ENCODE measurements around the gene SNHG17. TPM values are rescaled to one million over a fixed set of nuclear protein-coding genes. Genes with fewer than 3 reads are reported as not detected.

The SNHG17 gene
- total and polyA plus RNA-seq, 2 of the 4 experiments (the other 2 are of a cell fraction): 5.4 to 38.2 TPM

DNA sequence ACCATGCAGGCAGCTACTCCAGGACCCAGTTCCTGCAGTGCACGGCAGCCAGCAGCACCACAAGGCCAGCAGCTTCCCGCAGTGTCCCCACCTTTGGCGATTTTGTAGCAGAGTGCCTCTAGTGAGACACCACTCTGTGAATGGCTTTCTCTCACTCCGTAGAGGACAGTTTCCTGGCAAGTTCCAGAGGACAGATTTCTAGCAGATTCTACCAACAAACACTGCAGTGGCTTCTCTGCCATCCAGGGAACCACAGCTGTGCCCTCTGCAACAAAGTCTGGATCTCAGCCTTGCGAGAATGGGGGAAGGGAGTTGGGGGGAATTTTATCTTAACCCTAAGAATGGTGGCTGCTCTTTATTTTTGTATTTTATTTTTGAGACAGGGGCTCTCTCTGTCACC is 28.7 kb downstream of the SNHG17 start:
- H2AK5ac ChIP-seq (ENCODE audit: low read depth, low read length): no peak overlapping the region
- no peak overlapping the region for H4K8ac ChIP-seq (ENCODE audit: low read depth in 2 of 2, low read length in 2 of 2)
- no peak overlapping the region for H3K23ac ChIP-seq (ENCODE audit: low read depth, low read length)
- no peak for TF ChIP-seq CHD1 (IDR thresholded peaks at IDR 0.05; ENCODE audit: low read depth, low read length)
- TF ChIP-seq CEBPB (IDR thresholded peaks at IDR 0.05; ENCODE audit: low read depth, low read length): no peak
- no peak for TF ChIP-seq NFE2L2 (IDR thresholded peaks at IDR 0.05; ENCODE audit: low read depth, low read length)
- no peak for TF ChIP-seq MXI1 (IDR thresholded peaks at IDR 0.05; ENCODE audit: borderline replicate concordance, low read depth, low read length)
- TF ChIP-seq RCOR1 (IDR thresholded peaks at IDR 0.05; ENCODE audit: insufficient replicate concordance, low read length): no peak
- TF ChIP-seq RAD21 (IDR thresholded peaks at IDR 0.05; ENCODE audit: low read length): no peak
- TF ChIP-seq, protein P1, sequence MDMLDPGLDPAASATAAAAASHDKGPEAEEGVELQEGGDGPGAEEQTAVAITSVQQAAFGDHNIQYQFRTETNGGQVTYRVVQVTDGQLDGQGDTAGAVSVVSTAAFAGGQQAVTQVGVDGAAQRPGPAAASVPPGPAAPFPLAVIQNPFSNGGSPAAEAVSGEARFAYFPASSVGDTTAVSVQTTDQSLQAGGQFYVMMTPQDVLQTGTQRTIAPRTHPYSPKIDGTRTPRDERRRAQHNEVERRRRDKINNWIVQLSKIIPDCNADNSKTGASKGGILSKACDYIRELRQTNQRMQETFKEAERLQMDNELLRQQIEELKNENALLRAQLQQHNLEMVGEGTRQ (IDR thresholded peaks at IDR 0.05; ENCODE audit: low read depth, low read length): no peak
- TF ChIP-seq RFX5 (IDR thresholded peaks at IDR 0.05; ENCODE audit: low read depth, low read length): no peak
- TF ChIP-seq, protein P2, sequence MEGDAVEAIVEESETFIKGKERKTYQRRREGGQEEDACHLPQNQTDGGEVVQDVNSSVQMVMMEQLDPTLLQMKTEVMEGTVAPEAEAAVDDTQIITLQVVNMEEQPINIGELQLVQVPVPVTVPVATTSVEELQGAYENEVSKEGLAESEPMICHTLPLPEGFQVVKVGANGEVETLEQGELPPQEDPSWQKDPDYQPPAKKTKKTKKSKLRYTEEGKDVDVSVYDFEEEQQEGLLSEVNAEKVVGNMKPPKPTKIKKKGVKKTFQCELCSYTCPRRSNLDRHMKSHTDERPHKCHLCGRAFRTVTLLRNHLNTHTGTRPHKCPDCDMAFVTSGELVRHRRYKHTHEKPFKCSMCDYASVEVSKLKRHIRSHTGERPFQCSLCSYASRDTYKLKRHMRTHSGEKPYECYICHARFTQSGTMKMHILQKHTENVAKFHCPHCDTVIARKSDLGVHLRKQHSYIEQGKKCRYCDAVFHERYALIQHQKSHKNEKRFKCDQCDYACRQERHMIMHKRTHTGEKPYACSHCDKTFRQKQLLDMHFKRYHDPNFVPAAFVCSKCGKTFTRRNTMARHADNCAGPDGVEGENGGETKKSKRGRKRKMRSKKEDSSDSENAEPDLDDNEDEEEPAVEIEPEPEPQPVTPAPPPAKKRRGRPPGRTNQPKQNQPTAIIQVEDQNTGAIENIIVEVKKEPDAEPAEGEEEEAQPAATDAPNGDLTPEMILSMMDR (conservative IDR thresholded peaks at IDR 0.05; ENCODE audit: low read depth, low read length): no peak
- TF ChIP-seq, protein P3, sequence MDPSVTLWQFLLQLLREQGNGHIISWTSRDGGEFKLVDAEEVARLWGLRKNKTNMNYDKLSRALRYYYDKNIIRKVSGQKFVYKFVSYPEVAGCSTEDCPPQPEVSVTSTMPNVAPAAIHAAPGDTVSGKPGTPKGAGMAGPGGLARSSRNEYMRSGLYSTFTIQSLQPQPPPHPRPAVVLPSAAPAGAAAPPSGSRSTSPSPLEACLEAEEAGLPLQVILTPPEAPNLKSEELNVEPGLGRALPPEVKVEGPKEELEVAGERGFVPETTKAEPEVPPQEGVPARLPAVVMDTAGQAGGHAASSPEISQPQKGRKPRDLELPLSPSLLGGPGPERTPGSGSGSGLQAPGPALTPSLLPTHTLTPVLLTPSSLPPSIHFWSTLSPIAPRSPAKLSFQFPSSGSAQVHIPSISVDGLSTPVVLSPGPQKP (IDR thresholded peaks at IDR 0.05; ENCODE audit: borderline replicate concordance, low read depth, low read length): no peak
- TF ChIP-seq SMC3 (IDR thresholded peaks at IDR 0.05; ENCODE audit: low read depth, low read length): no peak
- TF ChIP-seq MAZ (IDR thresholded peaks at IDR 0.05; ENCODE audit: borderline replicate concordance, low read depth, low read length): no peak
- in situ Hi-C loops (cut with MboI; ENCODE audit: low sequenced_read_pairs): no loop called here
- H4K20me1 ChIP-seq (ENCODE audit: insufficient read depth, low read length): no peaks in the 10 kb centered on the region
- H2BK120ac ChIP-seq (ENCODE audit: low read depth, low read length): no peak overlapping the region
- intact Hi-C loops (cut with micrococcal nuclease): loop anchor here (5.0 kb wide), 1 partner anchor 349 kb away; no protein-coding TSS in a partner anchor
- no peak overlapping the region for H3K56ac ChIP-seq (ENCODE audit: extremely low read depth, insufficient read depth, low read length)
- no peaks in the 10 kb centered on the region for H3K36me3 ChIP-seq (ENCODE audit: control insufficient read depth, insufficient read depth, low read length)
- H3K18ac ChIP-seq (ENCODE audit: low read depth, low read length): no peak overlapping the region
- no peak overlapping the region for H2BK5ac ChIP-seq (ENCODE audit: low read depth, low read length, poor library complexity, severe bottlenecking)
- no peak overlapping the region for H3K4ac ChIP-seq (ENCODE audit: low read depth, low read length)
- 0 out of 2 replicates have a peak, but pooled peaks cover 2% of the 10 kb centered on the region for H3K27me3 ChIP-seq (ENCODE audit: control insufficient read depth, insufficient read depth, low read length)
- H2BK20ac ChIP-seq (ENCODE audit: low read depth, low read length): no peak overlapping the region
- H2AK9ac ChIP-seq (replicated peaks; ENCODE audit: low read depth, low read length, poor library complexity): peak overlapping the region; percentile 65
- no peaks in the 10 kb centered on the region for H3K79me1 ChIP-seq (ENCODE audit: low read depth in 1 of 2, low read length in 2 of 2)
- H3K9ac ChIP-seq (ENCODE audit: low read depth, low read length): no peak overlapping the region
- no peak overlapping the region for H3K4me3 ChIP-seq (ENCODE audit: insufficient read depth, low read depth, low read length)
- H2AFZ ChIP-seq (replicated peaks; ENCODE audit: low read length, poor library complexity): no peak overlapping the region
- no TSS peak for BruUV-seq (replicated peaks)
- DNase-seq (no peak), ATAC-seq (ENCODE audit: low read depth) (no peak)
- H4K5ac ChIP-seq (ENCODE audit: low read depth, low read length): no peak overlapping the region
- H4K91ac ChIP-seq (ENCODE audit: insufficient read depth, low read depth, low read length): no peak overlapping the region
- WGBS, 2 experiments (ENCODE audit: extremely low coverage in 2 of 2, insufficient read length in 1 of 2): 83% methylated on average over 3 of the region's 5 CpGs; no CpG with 5 or more reads in 1 of the 2 experiments
- no peaks in the 10 kb centered on the region for H3K9me1 ChIP-seq (ENCODE audit: insufficient read depth, low read length)
- H3K14ac ChIP-seq (replicated peaks; ENCODE audit: low read depth, low read length): no peak overlapping the region
- H3K27ac ChIP-seq (ENCODE audit: insufficient read depth, low read length): no peak overlapping the region
- H3K4me2 ChIP-seq (ENCODE audit: low read depth, low read length): no peak overlapping the region
- H2BK15ac ChIP-seq (ENCODE audit: low read depth, low read length): no peak overlapping the region
- CTCF ChIA-PET: no interaction called here
- no peaks in the 10 kb centered on the region for H3K4me1 ChIP-seq (ENCODE audit: control insufficient read depth, insufficient read depth, low read length)
- H3K9me3 ChIP-seq (ENCODE audit: control insufficient read depth, insufficient read depth, low read length): peaks cover 2% of the 10 kb centered on the region; the same call in 1 of the 2 replicates
- POLR2A ChIA-PET (ENCODE audit: unreplicated experiment): no interaction called here
- dilution Hi-C loops (cut with HindIII; ENCODE audit: low sequenced_read_pairs, unreplicated experiment): no loop called here
